ENCODE measurements around the gene E2F1. TPM values are rescaled to one million over a fixed set of nuclear protein-coding genes. Genes with fewer than 3 reads are reported as not detected.
A peak's percentile ranks its signal among the peaks of the same experiment; 100 is the strongest.

The E2F1 gene
- total and polyA plus RNA-seq, 10 donors = 2.5 to 6.9 (median 5.0) TPM

DNA sequence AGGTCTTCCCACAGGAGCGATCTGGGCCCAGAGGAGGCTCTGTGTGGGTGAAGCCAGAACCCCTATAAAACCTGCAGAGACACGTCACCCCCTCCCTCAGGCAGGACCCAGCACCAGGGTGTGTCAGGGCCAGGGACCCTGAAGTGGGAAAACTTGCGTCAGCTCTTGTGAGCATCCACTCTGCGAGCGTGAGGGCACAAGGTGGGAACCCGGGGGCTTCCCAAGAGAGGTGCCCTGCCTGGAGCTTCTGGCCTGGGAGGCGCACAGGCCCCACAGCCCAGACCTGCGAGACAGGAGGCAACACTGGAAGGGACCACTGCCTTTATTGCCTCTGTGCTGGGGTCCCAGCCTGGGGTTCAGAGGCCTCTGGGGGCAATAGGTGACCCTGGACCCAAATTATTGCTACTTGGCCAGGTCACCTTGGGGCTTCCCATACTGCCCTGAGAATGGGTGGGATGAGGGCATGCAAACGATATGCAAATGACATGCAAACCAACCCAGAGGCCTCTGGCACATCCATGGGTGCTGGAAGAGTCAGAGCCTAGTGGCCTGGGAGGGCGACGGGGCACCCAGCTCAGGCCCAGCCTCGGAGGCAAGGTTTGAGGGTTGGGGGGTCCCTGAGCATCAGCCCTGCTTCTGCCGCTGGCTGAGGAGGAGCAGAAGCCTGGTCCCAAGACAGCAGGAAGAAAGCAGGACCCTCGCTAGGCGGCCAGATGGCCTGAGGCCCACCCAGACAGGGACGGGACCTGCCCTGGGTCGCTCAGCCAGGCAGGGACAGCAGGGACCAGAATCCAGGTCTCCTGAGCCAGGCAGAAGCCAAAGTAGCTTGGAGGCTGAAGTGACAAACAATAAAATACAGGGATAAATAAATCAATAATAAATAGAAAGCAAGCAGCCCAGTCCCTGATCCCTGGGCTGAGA is 29.1 kb downstream of the E2F1 start:
- no peak for TF ChIP-seq POLR2A (IDR thresholded peaks at IDR 0.05)
- TF ChIP-seq, protein P1, sequence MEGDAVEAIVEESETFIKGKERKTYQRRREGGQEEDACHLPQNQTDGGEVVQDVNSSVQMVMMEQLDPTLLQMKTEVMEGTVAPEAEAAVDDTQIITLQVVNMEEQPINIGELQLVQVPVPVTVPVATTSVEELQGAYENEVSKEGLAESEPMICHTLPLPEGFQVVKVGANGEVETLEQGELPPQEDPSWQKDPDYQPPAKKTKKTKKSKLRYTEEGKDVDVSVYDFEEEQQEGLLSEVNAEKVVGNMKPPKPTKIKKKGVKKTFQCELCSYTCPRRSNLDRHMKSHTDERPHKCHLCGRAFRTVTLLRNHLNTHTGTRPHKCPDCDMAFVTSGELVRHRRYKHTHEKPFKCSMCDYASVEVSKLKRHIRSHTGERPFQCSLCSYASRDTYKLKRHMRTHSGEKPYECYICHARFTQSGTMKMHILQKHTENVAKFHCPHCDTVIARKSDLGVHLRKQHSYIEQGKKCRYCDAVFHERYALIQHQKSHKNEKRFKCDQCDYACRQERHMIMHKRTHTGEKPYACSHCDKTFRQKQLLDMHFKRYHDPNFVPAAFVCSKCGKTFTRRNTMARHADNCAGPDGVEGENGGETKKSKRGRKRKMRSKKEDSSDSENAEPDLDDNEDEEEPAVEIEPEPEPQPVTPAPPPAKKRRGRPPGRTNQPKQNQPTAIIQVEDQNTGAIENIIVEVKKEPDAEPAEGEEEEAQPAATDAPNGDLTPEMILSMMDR (IDR thresholded peaks at IDR 0.05 in 8 of 11, conservative IDR thresholded peaks at IDR 0.05 in 3 of 11) = no peak
- TF ChIP-seq POLR2AphosphoS5 (IDR thresholded peaks at IDR 0.05) = no peak
- 92 to 97% (median 94%) methylated on average over 13 to 17 of the region's 17 CpGs for WGBS, 5 donors
- H3K9me3 ChIP-seq = no peaks in the 10 kb centered on the region
- intact Hi-C loops (cut with DNase I; ENCODE audit: low total_unique reads) = no loop called here
- DNase-seq = peak; percentile 68
- no peak overlapping the region for H3K27ac ChIP-seq
- H3K36me3 ChIP-seq = peaks cover 0 to 39% (median 8%) of the 10 kb centered on the region in 6 donors
- no peaks in the 10 kb centered on the region for H3K27me3 ChIP-seq (replicated peaks in 1 of 7)
- H3K4me3 ChIP-seq = no peak overlapping the region
- peaks cover 0 to 15% (median 9%) of the 10 kb centered on the region in 6 donors for H3K4me1 ChIP-seq

DNA sequence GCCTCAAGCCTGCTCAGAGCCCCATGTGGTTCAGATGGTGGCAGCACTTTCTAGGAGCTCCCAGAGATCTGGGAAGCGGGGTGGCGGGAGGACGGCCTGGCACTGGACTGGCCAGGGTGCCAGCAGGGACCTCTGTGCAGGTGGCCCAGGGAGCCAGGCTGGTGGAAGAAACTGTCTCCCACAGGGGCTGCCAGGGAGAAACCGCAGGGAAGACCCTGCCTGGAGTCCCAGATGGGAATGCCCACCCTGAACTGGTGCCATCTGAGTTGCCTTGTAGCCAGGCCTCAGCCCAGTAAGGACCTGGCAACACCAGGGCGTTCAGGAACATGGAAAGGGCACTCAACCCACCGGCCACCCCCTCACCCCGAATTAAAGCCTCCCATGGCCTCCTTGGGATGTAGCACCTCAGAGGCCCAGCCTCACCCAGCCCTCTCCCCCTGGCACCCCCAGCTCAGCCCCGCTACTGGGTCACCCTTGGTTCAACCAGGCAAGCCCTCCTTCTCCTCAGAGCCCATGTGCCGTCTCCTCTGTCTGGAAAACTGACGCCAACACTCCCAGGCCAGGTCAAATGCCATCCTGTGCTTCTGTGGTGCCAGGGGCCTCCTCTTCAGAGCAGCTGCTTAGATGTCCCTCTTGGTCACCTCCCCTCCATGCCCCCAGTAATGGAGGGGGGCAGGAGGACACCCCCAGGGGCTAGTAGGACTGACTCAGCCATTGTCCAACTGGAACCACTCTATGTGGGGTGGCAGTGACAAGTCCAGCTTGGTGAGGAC is 30.0 kb downstream of the E2F1 start:
- Histone ChIP-seq H3K36me3 (peaks cover 0 to 39% (median 8%) of the 10 kb centered on the region in 6 donors), H3K27ac (no peak overlapping the region), H3K9me3 (no peaks in the 10 kb centered on the region), H3K4me1 (peaks cover 0 to 15% (median 9%) of the 10 kb centered on the region in 6 donors), H3K4me3 (no peak overlapping the region), H3K27me3 (replicated peaks in 1 of 7) (no peaks in the 10 kb centered on the region)
- TF ChIP-seq POLR2AphosphoS5 (IDR thresholded peaks at IDR 0.05) (no peak), POLR2A (IDR thresholded peaks at IDR 0.05) (no peak)
- TF ChIP-seq, protein P1 (IDR thresholded peaks at IDR 0.05 in 8 of 11, conservative IDR thresholded peaks at IDR 0.05 in 3 of 11) = no peak
- intact Hi-C loops (cut with DNase I; ENCODE audit: low total_unique reads) = no loop called here
- WGBS, 5 donors = 89 to 95% (median 94%) methylated on average over 9 to 10 of the region's 10 CpGs
- peak; percentile 68 for DNase-seq

DNA sequence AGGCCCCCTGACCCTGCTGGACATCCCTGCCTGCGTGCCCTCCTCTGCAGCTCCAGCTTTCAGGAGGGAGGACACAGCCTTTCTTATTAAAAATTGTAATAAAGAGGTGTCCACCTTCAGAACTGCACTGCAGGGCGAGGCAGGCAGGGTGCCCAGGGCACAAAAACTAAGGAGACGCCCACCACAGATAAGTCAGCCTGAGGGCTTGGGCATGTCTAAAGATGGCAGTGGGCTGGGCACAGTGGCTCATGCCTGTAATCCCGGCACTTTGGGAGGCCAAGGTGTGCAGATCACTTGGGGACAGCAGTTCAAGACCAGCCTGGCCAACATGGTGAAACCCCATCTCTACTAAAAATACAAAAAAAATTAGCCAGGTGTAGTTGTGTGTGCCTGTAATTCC is 31.0 kb downstream of the E2F1 start:
- Histone ChIP-seq H3K27ac (no peak overlapping the region), H3K4me3 (no peak overlapping the region), H3K9me3 (no peaks in the 10 kb centered on the region), H3K27me3 (replicated peaks in 1 of 7) (no peaks in the 10 kb centered on the region), H3K4me1 (peaks cover 0 to 15% (median 9%) of the 10 kb centered on the region in 6 donors), H3K36me3 (peaks cover 0 to 38% (median 8%) of the 10 kb centered on the region in 6 donors)
- intact Hi-C loops (cut with DNase I; ENCODE audit: low total_unique reads) = no loop called here
- 71 to 89% (median 80%) methylated on average over 4 of the region's 4 CpGs for WGBS, 5 donors
- TF ChIP-seq, protein P1 (IDR thresholded peaks at IDR 0.05 in 8 of 11, conservative IDR thresholded peaks at IDR 0.05 in 3 of 11) = no peak
- TF ChIP-seq POLR2A (IDR thresholded peaks at IDR 0.05) (no peak), POLR2AphosphoS5 (IDR thresholded peaks at IDR 0.05) (no peak)
- peak; percentile 34 for DNase-seq

Measured in spleen (tissue), 11 donors.